K562 (cell line): ENCODE measurements around the gene GFM1. TPM values are rescaled to one million over a fixed set of nuclear protein-coding genes. Genes with fewer than 3 reads are reported as not detected.
A peak's percentile ranks its signal among the peaks of the same experiment; 100 is the strongest.

Source experiments
- BRD4 ChIP-seq: fragments of 200-600 bp; sonication (generic); IDR thresholded peaks from 2 replicates; pipeline ENCODE4 v1.6.1; 2017; ENCODE audit warnings: inconsistent platforms
- CBFA2T2 ChIP-seq: fragments of 450-650 bp; conservative IDR thresholded peaks from 2 replicates; pipeline ENCODE4 v1.6.1; 2017; ENCODE audit warnings: mild to moderate bottlenecking
- CCNT2 ChIP-seq: IDR thresholded peaks from 2 replicates; pipeline ENCODE4 v1.6.1; 2011; ENCODE audit warnings: borderline replicate concordance, low read depth, mild to moderate bottlenecking, moderate library complexity, mixed read lengths, low read length; ENCODE audit not compliant: insufficient read length; ENCODE audit errors: extremely low read depth
- CREB1 ChIP-seq, 2 experiments: sonication (generic) in 1 of 2; formaldehyde crosslinking in 1 of 2; IDR thresholded peaks; 2 replicates each; pipeline versions ENCODE4 v1.6.1 to v1.8.0; 2012 to 2022; ENCODE audit warnings: inconsistent platforms in 1 of 2, mild to moderate bottlenecking in 1 of 2, missing genetic modification reagents in 1 of 2, moderate library complexity in 1 of 2
- ETV1 ChIP-seq: fragments of 450-650 bp; conservative IDR thresholded peaks from 2 replicates; pipeline ENCODE4 v1.6.1; 2016; ENCODE audit warnings: missing genetic modification characterization, control low read depth, low read depth, missing compliant biosample characterization
- HMGN3 ChIP-seq: IDR thresholded peaks from 2 replicates; pipeline ENCODE4 v1.6.1; 2011; ENCODE audit warnings: borderline replicate concordance, low read depth, mild to moderate bottlenecking, mixed read lengths, low read length; ENCODE audit not compliant: insufficient read length; ENCODE audit errors: extremely low read depth
- MTA3 ChIP-seq: fragments of 450-650 bp; formaldehyde crosslinking; IDR thresholded peaks from 2 replicates; pipeline ENCODE4 v1.6.1; 2017; ENCODE audit warnings: mild to moderate bottlenecking, borderline replicate concordance
- MYBL2 ChIP-seq, 2 experiments: fragments of 450-650 bp in 1 of 2; sonication (generic) in 1 of 2; formaldehyde crosslinking in 1 of 2; IDR thresholded peaks; 2 replicates each; pipeline versions ENCODE4 v1.6.1 to v1.8.1; 2017 to 2022; ENCODE audit warnings: borderline replicate concordance in 1 of 2, inconsistent platforms in 1 of 2, low read depth in 1 of 2, mild to moderate bottlenecking in 1 of 2, missing genetic modification reagents in 1 of 2, moderate library complexity in 1 of 2
- NCOA4 ChIP-seq: fragments of 450-650 bp; IDR thresholded peaks from 2 replicates; pipeline ENCODE4 v1.6.1; 2018; ENCODE audit warnings: mild to moderate bottlenecking; ENCODE audit not compliant: partially characterized antibody
- NFE2 ChIP-seq: IDR thresholded peaks from 2 replicates; pipeline ENCODE4 v1.6.1; 2014; ENCODE audit warnings: antibody characterized with exemption, low read depth
- PURB ChIP-seq: sonication (generic); formaldehyde crosslinking; IDR thresholded peaks from 2 replicates; pipeline ENCODE4 v1.9.0; 2021; ENCODE audit warnings: low read depth, mild to moderate bottlenecking, missing genetic modification reagents
- RHOXF2B ChIP-seq: fragments of 250-450 bp; sonication (Bioruptor Pico); conservative IDR thresholded peaks from 2 replicates; pipeline ENCODE4 v1.5.1; 2021
- SMARCA4 ChIP-seq: fragments of 450-650 bp; IDR thresholded peaks from 2 replicates; pipeline ENCODE4 v1.6.1; 2016
- SNRNP70 ChIP-seq: fragments of 200-400 bp; formaldehyde crosslinking; optimal IDR thresholded peaks from 2 replicates; pipeline ENCODE3; 2017; ENCODE audit warnings: low read depth, low read length
- STAG1 ChIP-seq: sonication (generic); formaldehyde crosslinking; IDR thresholded peaks from 2 replicates; pipeline ENCODE4 v1.5.0; 2020; ENCODE audit warnings: missing genetic modification reagents, borderline replicate concordance
- TCF7L2 ChIP-seq: fragments of 150-350 bp; IDR thresholded peaks from 2 replicates; pipeline ENCODE4 v1.6.1; 2016; ENCODE audit warnings: low read depth, mild to moderate bottlenecking, low read length, moderate library complexity
- TOE1 ChIP-seq, 2 experiments: fragments of 450-650 bp in 1 of 2; sonication (generic) in 1 of 2; formaldehyde crosslinking in 1 of 2; IDR thresholded peaks; 2 replicates each; pipeline versions ENCODE4 v1.7.1 to v1.8.0; 2016 to 2022; ENCODE audit warnings: borderline replicate concordance in 2 of 2, mild to moderate bottlenecking in 2 of 2, antibody characterized with exemption in 1 of 2, inconsistent platforms in 1 of 2, low read depth in 1 of 2, missing genetic modification reagents in 1 of 2, moderate library complexity in 1 of 2
- ZKSCAN8 ChIP-seq: fragments of 200-800 bp; sonication (Bioruptor generic); IDR thresholded peaks from 2 replicates; pipeline ENCODE4 v1.6.1; 2016; ENCODE audit warnings: missing genetic modification characterization, missing compliant biosample characterization
- ZNF316 ChIP-seq: fragments of 450-650 bp; IDR thresholded peaks from 2 replicates; pipeline ENCODE4 v1.6.1; 2016
- polyA plus RNA-seq, 8 experiments: library from polyadenylated mRNA; depleted of rRNA in 4 of 8; stranded (reverse) in 5 of 8; unstranded in 3 of 8; fragments of >200 nt; fragmentation: Nextera tagmentation in 2 of 8; fragmentation: Illumina TruSeq in 1 of 8; extraction: Ambion mirVana in 2 of 8; extraction: Trizol in 1 of 8; gene quantifications; 2 replicates each; pipeline versions ENCODE4 v1.2.1 to v1.2.3, GENCODE V29; 2011 to 2014; ENCODE audit warnings: inconsistent platforms in 1 of 8, missing spikeins in 1 of 8
- total RNA-seq, 7 experiments: library from RNA; depleted of rRNA in 6 of 7; stranded (reverse); fragments of >200 nt in 6 of 7; fragmentation: Illumina TruSeq in 2 of 7; extraction: Trizol in 2 of 7; gene quantifications; 2 replicates each; pipeline versions ENCODE4 v1.2.1 to v1.2.3, GENCODE V29; 2011 to 2021; ENCODE audit warnings: low replicate concordance in 1 of 7
- TF ChIP-seq, protein P1 (sequence below): IDR thresholded peaks from 2 replicates; pipeline ENCODE4 v1.6.1; 2012; ENCODE audit warnings: low read depth, low read length, improper control_type of control experiment, borderline replicate concordance
- TF ChIP-seq, protein P2 (sequence below): fragments of 450-650 bp; IDR thresholded peaks from 2 replicates; pipeline ENCODE4 v1.6.1; 2017; ENCODE audit warnings: antibody characterized with exemption, mild to moderate bottlenecking

Gene GFM1
- total and polyA plus RNA-seq, 9 of the 15 experiments (the other 6 are each of a cell fraction or from before 2014, with no cell fraction given), result 38.9 to 86.7 (median 64.8) TPM

DNA sequence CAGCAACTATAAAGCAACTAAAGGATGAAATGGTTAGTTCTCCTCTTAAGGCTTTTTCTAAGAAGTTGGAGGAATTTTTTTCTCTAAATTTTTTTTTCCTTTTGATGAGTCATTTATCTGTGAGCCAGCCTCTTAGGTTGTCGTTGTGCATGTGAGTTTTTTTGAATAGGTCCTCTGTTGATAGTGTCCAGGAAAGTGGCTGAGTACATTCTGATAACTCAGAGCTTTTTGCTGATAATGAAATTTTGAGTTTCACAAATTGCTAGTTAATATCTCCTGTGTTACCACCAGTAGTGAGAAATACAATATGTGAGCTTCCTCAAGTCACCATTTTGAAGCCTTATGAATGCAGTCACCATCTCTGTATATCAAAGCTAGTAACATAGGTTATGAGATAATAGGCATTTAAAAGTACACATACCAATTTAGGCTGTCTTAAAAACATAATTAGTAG is 35.2 kb downstream of the GFM1 start (continued):
- no peak for TF ChIP-seq NCOA4
- TF ChIP-seq SMARCA4, result peak; percentile 98
- TF ChIP-seq TCF7L2, result no peak; the same call in 1 of the 2 replicates
- TF ChIP-seq ZNF316, result peak; percentile 100
- 0 out of 2 replicates have a peak, but pooled peaks have one; percentile 30 for TF ChIP-seq TOE1 (IDR thresholded peaks at IDR 0.05; ENCODE audit: borderline replicate concordance)
- no peak for TF ChIP-seq TOE1 (CRISPR knock-in tag; IDR thresholded peaks at IDR 0.05; ENCODE audit: borderline replicate concordance, low read depth)
- TF ChIP-seq CCNT2, result peak; percentile 73
- TF ChIP-seq, protein P1, sequence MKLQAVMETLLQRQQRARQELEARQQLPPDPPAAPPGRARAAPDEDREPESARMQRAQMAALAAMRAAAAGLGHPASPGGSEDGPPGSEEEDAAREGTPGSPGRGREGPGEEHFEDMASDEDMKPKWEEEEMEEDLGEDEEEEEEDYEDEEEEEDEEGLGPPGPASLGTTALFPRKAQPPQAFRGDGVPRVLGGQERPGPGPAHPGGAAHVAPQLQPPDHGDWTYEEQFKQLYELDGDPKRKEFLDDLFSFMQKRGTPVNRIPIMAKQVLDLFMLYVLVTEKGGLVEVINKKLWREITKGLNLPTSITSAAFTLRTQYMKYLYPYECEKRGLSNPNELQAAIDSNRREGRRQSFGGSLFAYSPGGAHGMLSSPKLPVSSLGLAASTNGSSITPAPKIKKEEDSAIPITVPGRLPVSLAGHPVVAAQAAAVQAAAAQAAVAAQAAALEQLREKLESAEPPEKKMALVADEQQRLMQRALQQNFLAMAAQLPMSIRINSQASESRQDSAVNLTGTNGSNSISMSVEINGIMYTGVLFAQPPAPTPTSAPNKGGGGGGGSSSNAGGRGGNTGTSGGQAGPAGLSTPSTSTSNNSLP, result peak; percentile 88
- peak; percentile 74 for TF ChIP-seq MYBL2 (IDR thresholded peaks at IDR 0.05; ENCODE audit: low read depth)
- TF ChIP-seq MYBL2 (CRISPR knock-in tag; IDR thresholded peaks at IDR 0.05; ENCODE audit: borderline replicate concordance), result no peak
- no peak for TF ChIP-seq BRD4
- TF ChIP-seq CBFA2T2, result peak; percentile 94
- no peak for TF ChIP-seq STAG1
- TF ChIP-seq PURB (CRISPR knock-in tag), result no peak
- peak; percentile 90 for TF ChIP-seq NFE2
- no peak for TF ChIP-seq SNRNP70
- peak; percentile 51; the same call in 1 of the 2 replicates for TF ChIP-seq ZKSCAN8 (CRISPR knock-in tag)
- TF ChIP-seq CREB1 (IDR thresholded peaks at IDR 0.05), result peak; percentile 45; the same call in 1 of the 2 replicates
- no peak for TF ChIP-seq CREB1 (CRISPR knock-in tag; IDR thresholded peaks at IDR 0.05)
- TF ChIP-seq MTA3, result no peak
- TF ChIP-seq, protein P2, sequence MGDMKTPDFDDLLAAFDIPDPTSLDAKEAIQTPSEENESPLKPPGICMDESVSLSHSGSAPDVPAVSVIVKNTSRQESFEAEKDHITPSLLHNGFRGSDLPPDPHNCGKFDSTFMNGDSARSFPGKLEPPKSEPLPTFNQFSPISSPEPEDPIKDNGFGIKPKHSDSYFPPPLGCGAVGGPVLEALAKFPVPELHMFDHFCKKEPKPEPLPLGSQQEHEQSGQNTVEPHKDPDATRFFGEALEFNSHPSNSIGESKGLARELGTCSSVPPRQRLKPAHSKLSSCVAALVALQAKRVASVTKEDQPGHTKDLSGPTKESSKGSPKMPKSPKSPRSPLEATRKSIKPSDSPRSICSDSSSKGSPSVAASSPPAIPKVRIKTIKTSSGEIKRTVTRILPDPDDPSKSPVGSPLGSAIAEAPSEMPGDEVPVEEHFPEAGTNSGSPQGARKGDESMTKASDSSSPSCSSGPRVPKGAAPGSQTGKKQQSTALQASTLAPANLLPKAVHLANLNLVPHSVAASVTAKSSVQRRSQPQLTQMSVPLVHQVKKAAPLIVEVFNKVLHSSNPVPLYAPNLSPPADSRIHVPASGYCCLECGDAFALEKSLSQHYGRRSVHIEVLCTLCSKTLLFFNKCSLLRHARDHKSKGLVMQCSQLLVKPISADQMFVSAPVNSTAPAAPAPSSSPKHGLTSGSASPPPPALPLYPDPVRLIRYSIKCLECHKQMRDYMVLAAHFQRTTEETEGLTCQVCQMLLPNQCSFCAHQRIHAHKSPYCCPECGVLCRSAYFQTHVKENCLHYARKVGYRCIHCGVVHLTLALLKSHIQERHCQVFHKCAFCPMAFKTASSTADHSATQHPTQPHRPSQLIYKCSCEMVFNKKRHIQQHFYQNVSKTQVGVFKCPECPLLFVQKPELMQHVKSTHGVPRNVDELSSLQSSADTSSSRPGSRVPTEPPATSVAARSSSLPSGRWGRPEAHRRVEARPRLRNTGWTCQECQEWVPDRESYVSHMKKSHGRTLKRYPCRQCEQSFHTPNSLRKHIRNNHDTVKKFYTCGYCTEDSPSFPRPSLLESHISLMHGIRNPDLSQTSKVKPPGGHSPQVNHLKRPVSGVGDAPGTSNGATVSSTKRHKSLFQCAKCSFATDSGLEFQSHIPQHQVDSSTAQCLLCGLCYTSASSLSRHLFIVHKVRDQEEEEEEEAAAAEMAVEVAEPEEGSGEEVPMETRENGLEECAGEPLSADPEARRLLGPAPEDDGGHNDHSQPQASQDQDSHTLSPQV, result peak; percentile 84
- no peak for TF ChIP-seq HMGN3
- TF ChIP-seq ETV1 (tag), result no peak
- TF ChIP-seq RHOXF2B, result no peak
